ENCODE results near the gene BSPRY. TPM values are rescaled to one million over a fixed set of nuclear protein-coding genes. Genes with fewer than 3 reads are reported as not detected.

Gene BSPRY
- total RNA-seq, 1 donor, result not detected

DNA sequence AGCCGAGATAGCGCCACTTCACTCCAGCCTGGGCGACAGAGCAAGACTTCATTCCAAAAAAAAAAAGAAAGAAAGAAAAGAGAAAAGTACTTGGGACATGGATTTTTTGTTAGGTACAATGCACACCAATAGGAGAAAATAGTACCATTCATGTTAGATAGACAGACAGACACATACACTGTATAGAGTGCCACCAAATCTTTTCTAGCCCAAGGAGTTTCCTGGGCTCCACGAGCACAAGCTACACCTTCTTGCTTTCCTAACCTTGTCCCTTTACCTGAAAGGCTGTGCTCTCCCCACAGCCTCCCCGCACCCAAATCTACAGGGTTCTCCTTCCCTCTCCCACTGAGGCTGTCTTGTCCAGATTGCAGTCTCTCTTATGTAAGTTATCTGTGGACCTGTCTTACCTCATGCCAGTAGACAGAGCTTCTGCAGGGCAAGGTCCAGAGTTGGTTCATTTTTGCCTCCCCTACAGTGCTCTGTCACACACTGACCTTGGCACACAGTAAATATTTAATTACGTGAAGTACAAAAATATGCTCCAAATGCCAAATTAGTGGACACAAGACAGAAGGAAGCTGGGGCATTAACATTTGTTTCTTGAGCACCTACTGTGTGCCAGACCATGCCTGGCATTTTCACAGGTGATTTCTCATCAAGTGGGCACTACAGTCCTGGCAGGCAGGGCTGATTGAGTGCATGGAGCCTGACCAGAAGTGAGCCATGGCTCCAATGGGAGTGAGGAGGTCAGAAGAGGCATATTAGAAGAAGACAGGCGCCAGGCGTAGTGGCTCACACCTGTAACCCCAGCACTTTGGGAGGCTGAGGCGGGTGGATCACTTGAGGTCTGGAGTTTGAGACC is 45.9 kb downstream of the BSPRY start:
- H3K4me1 ChIP-seq (ENCODE audit: insufficient read depth, low read length), result peaks cover 22% of the 10 kb centered on the region
- H4K20me1 ChIP-seq (ENCODE audit: insufficient read depth, low read length), result peaks cover 5% of the 10 kb centered on the region
- peaks cover 6% of the 10 kb centered on the region for H3K36me3 ChIP-seq (ENCODE audit: insufficient read depth, low read length)
- peaks cover 14% of the 10 kb centered on the region for H3K79me2 ChIP-seq (ENCODE audit: insufficient read depth, low read length)
- TF ChIP-seq CTCF (IDR thresholded peaks at IDR 0.05; ENCODE audit: extremely low read depth, low read depth, low read length), result no peak
- no peak overlapping the region for H3K4me2 ChIP-seq (ENCODE audit: insufficient read depth, low read length)
- H3K27ac ChIP-seq (ENCODE audit: low read depth, low read length), result no peak overlapping the region
- H2AFZ ChIP-seq (ENCODE audit: low read length), result no peak overlapping the region
- no peaks in the 10 kb centered on the region for H3K9me3 ChIP-seq (ENCODE audit: low read depth, low read length)
- no peak overlapping the region for H3K4me3 ChIP-seq (ENCODE audit: insufficient read depth, low read length)
- DNase-seq (ENCODE audit: insufficient read length, low spot score, missing footprints), result no peak
- no peaks in the 10 kb centered on the region for H3K27me3 ChIP-seq (ENCODE audit: insufficient read depth, low read length)

DNA sequence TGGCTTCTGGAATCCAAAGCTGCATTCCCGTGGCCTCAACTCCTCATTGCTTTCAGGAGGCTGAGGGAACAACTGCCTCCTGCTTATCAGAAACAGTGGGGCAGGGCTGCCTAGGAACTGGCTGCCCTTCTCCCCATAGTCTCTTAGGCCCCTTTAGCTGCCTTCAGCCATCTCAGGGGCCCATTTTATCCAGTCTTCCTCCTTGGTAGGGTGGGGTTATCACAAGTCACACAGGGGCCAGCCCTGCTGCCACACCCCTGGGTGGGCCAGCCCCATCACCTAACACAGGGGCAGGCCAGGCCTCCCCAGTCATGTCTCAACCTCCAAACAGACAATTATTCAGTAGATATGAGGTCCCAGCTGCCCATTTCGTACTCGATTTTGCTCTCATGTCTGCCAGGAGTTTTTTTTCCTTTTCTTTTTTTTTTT is 47.9 kb downstream of the BSPRY start:
- H3K9me3 ChIP-seq (ENCODE audit: low read depth, low read length), result no peaks in the 10 kb centered on the region
- H4K20me1 ChIP-seq (ENCODE audit: insufficient read depth, low read length), result peaks cover 5% of the 10 kb centered on the region
- no peaks in the 10 kb centered on the region for H3K36me3 ChIP-seq (ENCODE audit: insufficient read depth, low read length)
- no peak overlapping the region for H3K4me2 ChIP-seq (ENCODE audit: insufficient read depth, low read length)
- no peak for TF ChIP-seq CTCF (IDR thresholded peaks at IDR 0.05; ENCODE audit: extremely low read depth, low read depth, low read length)
- DNase-seq (ENCODE audit: insufficient read length, low spot score, missing footprints), result no peak
- no peak overlapping the region for H3K27ac ChIP-seq (ENCODE audit: low read depth, low read length)
- peaks cover 22% of the 10 kb centered on the region for H3K4me1 ChIP-seq (ENCODE audit: insufficient read depth, low read length)
- no peak overlapping the region for H2AFZ ChIP-seq (ENCODE audit: low read length)
- no peaks in the 10 kb centered on the region for H3K27me3 ChIP-seq (ENCODE audit: insufficient read depth, low read length)
- no peak overlapping the region for H3K4me3 ChIP-seq (ENCODE audit: insufficient read depth, low read length)
- H3K79me2 ChIP-seq (ENCODE audit: insufficient read depth, low read length), result peaks cover 19% of the 10 kb centered on the region

DNA sequence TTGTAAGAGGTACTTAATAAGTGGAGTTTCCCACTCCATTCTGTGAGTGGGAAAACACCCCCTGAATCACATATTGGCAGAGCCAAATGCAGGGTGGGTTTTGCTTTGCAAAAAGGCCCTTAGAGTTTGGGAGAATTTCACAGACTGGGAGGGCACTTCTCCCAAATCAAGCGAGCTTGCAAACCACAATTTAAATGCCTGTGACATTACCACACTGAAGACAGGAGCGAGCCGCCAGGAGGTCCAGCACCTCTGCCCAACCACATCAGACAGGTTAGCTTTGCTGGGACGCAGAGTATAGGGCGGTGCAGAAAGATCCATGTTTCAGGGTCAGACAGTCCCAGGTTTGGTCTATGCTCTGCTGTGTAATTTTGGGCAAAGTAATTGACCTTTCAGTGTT is 49.5 kb downstream of the BSPRY start:
- H3K27ac ChIP-seq (ENCODE audit: low read depth, low read length), result no peak overlapping the region
- H3K36me3 ChIP-seq (ENCODE audit: insufficient read depth, low read length), result no peaks in the 10 kb centered on the region
- peak overlapping the region; percentile 13 for H3K4me2 ChIP-seq (ENCODE audit: insufficient read depth, low read length)
- H3K4me3 ChIP-seq (ENCODE audit: insufficient read depth, low read length), result no peak overlapping the region
- no peak for DNase-seq (ENCODE audit: insufficient read length, low spot score, missing footprints)
- peaks cover 22% of the 10 kb centered on the region for H3K4me1 ChIP-seq (ENCODE audit: insufficient read depth, low read length)
- H4K20me1 ChIP-seq (ENCODE audit: insufficient read depth, low read length), result peaks cover 5% of the 10 kb centered on the region
- no peaks in the 10 kb centered on the region for H3K9me3 ChIP-seq (ENCODE audit: low read depth, low read length)
- no peak overlapping the region for H2AFZ ChIP-seq (ENCODE audit: low read length)
- no peak for TF ChIP-seq CTCF (IDR thresholded peaks at IDR 0.05; ENCODE audit: extremely low read depth, low read depth, low read length)
- no peaks in the 10 kb centered on the region for H3K27me3 ChIP-seq (ENCODE audit: insufficient read depth, low read length)
- H3K79me2 ChIP-seq (ENCODE audit: insufficient read depth, low read length), result peaks cover 19% of the 10 kb centered on the region

DNA sequence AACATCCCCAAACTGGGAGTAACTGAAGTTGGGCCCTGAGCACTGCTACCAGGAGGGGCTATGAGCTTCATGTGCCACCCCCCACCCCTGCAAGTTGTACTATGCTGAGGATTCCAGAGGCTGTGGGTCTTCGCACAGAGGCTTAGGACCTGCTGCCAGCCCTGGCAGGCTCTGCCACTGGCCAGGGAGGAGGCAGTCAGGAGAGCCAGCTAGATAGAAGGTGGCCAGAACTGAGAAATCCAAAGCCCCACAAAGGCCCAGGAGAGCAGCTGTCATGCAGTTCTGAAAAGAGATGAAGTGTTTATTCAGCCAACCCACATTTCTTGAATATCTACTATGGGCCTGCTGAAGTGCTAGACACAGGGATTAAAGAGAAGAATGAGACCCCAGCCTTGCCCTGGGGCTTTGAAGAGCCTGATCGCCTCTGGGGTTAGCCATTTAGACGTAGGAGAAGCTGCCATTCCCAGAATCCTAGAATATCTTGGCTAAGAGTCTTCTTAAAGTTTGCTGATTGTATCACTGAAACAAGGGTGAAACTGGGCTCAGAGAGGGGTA is 50.4 kb downstream of the BSPRY start:
- Histone ChIP-seq H3K4me2 (ENCODE audit: insufficient read depth, low read length) (peak overlapping the region; percentile 85), H3K36me3 (ENCODE audit: insufficient read depth, low read length) (no peaks in the 10 kb centered on the region), H4K20me1 (ENCODE audit: insufficient read depth, low read length) (peaks cover 5% of the 10 kb centered on the region), H3K4me3 (ENCODE audit: insufficient read depth, low read length) (no peak overlapping the region), H3K79me2 (ENCODE audit: insufficient read depth, low read length) (peaks cover 19% of the 10 kb centered on the region), H3K9me3 (ENCODE audit: low read depth, low read length) (no peaks in the 10 kb centered on the region), H3K27ac (ENCODE audit: low read depth, low read length) (no peak overlapping the region), H3K4me1 (ENCODE audit: insufficient read depth, low read length) (peaks cover 22% of the 10 kb centered on the region), H2AFZ (ENCODE audit: low read length) (no peak overlapping the region), H3K27me3 (ENCODE audit: insufficient read depth, low read length) (no peaks in the 10 kb centered on the region)
- TF ChIP-seq CTCF (IDR thresholded peaks at IDR 0.05; ENCODE audit: extremely low read depth, low read depth, low read length), result no peak
- DNase-seq (ENCODE audit: insufficient read length, low spot score, missing footprints), result no peak

All from osteoblast (primary cell).